ENCODE data around the gene NCKAP1. TPM values are rescaled to one million over a fixed set of nuclear protein-coding genes. Genes with fewer than 3 reads are reported as not detected.
A peak's percentile ranks its signal among the peaks of the same experiment; 100 is the strongest.

Gene NCKAP1
- total and polyA plus RNA-seq, 10 of the 15 experiments (the other 5 are each of a cell fraction or from before 2014, with no cell fraction given) = 0.11 to 1.5 (median 0.52) TPM

DNA sequence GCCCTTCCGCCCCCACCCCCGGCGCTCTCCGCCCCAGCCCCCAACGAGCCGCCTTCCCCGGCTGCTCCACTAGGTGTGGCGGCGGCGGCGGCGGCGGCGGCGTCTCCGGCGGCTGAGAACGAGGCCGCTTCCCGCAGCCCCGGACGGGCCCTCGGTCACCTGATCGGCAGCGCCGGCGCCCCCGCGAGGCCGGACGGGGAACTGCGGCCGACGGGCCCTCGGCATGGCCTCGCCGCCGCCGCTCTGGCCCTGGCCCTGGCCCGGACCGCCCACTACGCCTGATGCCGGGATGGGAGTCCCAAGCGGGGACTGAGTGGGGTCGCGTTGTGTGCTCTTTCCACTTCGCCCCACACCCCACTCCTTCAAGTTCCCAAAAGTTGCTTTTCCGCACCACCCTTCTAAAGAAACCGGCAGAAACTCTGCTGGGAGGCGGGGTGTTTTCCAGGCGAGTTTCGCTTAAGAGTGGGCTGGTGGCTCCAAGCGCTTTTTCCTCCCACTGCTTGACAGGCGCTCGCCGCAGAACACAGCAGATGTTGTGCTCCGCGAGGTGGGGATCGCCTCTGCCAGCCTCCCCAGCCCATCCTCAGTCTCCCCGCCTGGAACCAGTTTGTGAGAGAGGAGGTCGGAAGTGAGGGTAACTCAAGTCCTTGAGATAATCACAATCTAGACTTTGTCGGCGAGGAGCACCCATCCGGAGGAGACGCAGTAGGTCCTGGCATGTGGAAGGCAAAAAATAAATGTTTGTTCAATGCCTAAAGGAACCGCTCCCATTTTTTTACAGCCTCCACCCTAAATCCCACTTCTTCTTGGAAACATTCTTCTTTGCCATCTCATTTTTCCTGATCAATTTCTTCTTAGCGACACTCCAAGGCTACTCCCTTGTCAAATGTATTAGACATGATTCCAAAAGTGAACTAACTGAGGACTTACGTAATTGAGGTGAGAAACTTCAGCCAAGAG is at the start of gene NCKAP1 (continued):
- TF ChIP-seq, protein P1, sequence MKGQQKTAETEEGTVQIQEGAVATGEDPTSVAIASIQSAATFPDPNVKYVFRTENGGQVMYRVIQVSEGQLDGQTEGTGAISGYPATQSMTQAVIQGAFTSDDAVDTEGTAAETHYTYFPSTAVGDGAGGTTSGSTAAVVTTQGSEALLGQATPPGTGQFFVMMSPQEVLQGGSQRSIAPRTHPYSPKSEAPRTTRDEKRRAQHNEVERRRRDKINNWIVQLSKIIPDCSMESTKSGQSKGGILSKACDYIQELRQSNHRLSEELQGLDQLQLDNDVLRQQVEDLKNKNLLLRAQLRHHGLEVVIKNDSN (IDR thresholded peaks at IDR 0.05; ENCODE audit: borderline replicate concordance, extremely low read length, insufficient read depth, low read depth, low read length) = peak; percentile 87
- TF ChIP-seq, protein P2, sequence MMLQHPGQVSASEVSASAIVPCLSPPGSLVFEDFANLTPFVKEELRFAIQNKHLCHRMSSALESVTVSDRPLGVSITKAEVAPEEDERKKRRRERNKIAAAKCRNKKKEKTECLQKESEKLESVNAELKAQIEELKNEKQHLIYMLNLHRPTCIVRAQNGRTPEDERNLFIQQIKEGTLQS (IDR thresholded peaks at IDR 0.05; ENCODE audit: borderline replicate concordance, extremely low read depth, low read depth, low read length) = peak; percentile 59; the same call in 1 of the 2 replicates
- no peak for TF ChIP-seq MYC (IDR thresholded peaks at IDR 0.05; ENCODE audit: insufficient read depth, insufficient read length, insufficient replicate concordance, low read length, severe bottlenecking)
- TF ChIP-seq ZNF274 (IDR thresholded peaks at IDR 0.05; ENCODE audit: insufficient read depth, insufficient read length) = no peak
- TF ChIP-seq, protein P3, sequence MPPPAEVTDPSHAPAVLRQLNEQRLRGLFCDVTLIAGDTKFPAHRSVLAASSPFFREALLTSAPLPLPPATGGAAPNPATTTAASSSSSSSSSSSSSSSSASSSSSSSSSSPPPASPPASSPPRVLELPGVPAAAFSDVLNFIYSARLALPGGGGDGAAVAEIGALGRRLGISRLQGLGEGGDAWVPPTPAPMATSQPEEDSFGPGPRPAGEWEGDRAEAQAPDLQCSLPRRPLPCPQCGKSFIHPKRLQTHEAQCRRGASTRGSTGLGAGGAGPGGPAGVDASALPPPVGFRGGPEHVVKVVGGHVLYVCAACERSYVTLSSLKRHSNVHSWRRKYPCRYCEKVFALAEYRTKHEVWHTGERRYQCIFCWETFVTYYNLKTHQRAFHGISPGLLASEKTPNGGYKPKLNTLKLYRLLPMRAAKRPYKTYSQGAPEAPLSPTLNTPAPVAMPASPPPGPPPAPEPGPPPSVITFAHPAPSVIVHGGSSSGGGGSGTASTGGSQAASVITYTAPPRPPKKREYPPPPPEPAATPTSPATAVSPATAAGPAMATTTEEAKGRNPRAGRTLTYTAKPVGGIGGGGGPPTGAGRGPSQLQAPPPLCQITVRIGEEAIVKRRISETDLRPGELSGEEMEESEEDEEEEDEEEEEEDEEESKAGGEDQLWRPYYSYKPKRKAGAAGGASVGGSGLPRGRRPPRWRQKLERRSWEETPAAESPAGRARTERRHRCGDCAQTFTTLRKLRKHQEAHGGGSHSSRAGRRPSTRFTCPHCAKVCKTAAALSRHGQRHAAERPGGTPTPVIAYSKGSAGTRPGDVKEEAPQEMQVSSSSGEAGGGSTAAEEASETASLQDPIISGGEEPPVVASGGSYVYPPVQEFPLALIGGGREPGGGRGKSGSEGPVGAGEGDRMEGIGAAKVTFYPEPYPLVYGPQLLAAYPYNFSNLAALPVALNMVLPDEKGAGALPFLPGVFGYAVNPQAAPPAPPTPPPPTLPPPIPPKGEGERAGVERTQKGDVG (CRISPR knock-in tag; IDR thresholded peaks at IDR 0.05) = no peak
- TF ChIP-seq, protein P4, sequence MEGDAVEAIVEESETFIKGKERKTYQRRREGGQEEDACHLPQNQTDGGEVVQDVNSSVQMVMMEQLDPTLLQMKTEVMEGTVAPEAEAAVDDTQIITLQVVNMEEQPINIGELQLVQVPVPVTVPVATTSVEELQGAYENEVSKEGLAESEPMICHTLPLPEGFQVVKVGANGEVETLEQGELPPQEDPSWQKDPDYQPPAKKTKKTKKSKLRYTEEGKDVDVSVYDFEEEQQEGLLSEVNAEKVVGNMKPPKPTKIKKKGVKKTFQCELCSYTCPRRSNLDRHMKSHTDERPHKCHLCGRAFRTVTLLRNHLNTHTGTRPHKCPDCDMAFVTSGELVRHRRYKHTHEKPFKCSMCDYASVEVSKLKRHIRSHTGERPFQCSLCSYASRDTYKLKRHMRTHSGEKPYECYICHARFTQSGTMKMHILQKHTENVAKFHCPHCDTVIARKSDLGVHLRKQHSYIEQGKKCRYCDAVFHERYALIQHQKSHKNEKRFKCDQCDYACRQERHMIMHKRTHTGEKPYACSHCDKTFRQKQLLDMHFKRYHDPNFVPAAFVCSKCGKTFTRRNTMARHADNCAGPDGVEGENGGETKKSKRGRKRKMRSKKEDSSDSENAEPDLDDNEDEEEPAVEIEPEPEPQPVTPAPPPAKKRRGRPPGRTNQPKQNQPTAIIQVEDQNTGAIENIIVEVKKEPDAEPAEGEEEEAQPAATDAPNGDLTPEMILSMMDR (IDR thresholded peaks at IDR 0.05 in 2 of 3, conservative IDR thresholded peaks at IDR 0.05 in 1 of 3; ENCODE audit: control insufficient read depth in 2 of 3, extremely low read depth in 1 of 3, insufficient read depth in 1 of 3, low read depth in 3 of 3, low read length in 3 of 3) = peak; percentile 60 to 73 (median 61); a peak in 5 of 6 replicates
